ENCODE data around the gene FBN1. TPM values are rescaled to one million over a fixed set of nuclear protein-coding genes. Genes with fewer than 3 reads are reported as not detected.

Gene FBN1
- total RNA-seq, 2 donors from 2014 or later = 57.1 to 84.9 TPM

GRCh38 chr15:48385031-48385830, 260.3 kb downstream of the FBN1 start:
- Histone ChIP-seq H3K4me3 (no peak overlapping the region), H3K4me1 (peaks cover 0 to 22% of the 10 kb centered on the region in 2 donors), H3K27me3 (no peaks in the 10 kb centered on the region), H3K27ac (no peak overlapping the region), H3K36me3 (no peaks in the 10 kb centered on the region), H3K9me3 (no peaks in the 10 kb centered on the region)
- no peak for DNase-seq (ENCODE audit: low spot score)
- TF ChIP-seq CTCF (IDR thresholded peaks at IDR 0.05) = no peak

- H3K4me1 ChIP-seq = peaks cover 0 to 17% of the 10 kb centered on the region in 2 donors
- TF ChIP-seq CTCF (IDR thresholded peaks at IDR 0.05) = no peak
- H3K4me3 ChIP-seq = no peak overlapping the region
- no peaks in the 10 kb centered on the region for H3K9me3 ChIP-seq
- no peaks in the 10 kb centered on the region for H3K36me3 ChIP-seq
- H3K27me3 ChIP-seq = no peaks in the 10 kb centered on the region
- DNase-seq (ENCODE audit: low spot score) = no peak
- H3K27ac ChIP-seq = no peak overlapping the region
These were observed 260.9 kb downstream of the FBN1 start for GRCh38 chr15:48384616-48385015.

- Histone ChIP-seq H3K27me3 (no peaks in the 10 kb centered on the region), H3K4me1 (peaks cover 0 to 1% of the 10 kb centered on the region in 2 donors), H3K4me3 (no peak overlapping the region), H3K27ac (no peak overlapping the region), H3K9me3 (no peaks in the 10 kb centered on the region), H3K36me3 (no peaks in the 10 kb centered on the region)
- DNase-seq (ENCODE audit: low spot score) = no peak
- no peak for TF ChIP-seq CTCF (IDR thresholded peaks at IDR 0.05)
These were observed 262.5 kb downstream of the FBN1 start for GRCh38 chr15:48383031-48383430.

- H3K36me3 ChIP-seq = no peaks in the 10 kb centered on the region
- H3K4me1 ChIP-seq = no peaks in the 10 kb centered on the region
- no peaks in the 10 kb centered on the region for H3K27me3 ChIP-seq
- no peak for TF ChIP-seq CTCF (IDR thresholded peaks at IDR 0.05)
- DNase-seq (ENCODE audit: low spot score) = no peak
- no peak overlapping the region for H3K4me3 ChIP-seq
- H3K27ac ChIP-seq = no peak overlapping the region
- H3K9me3 ChIP-seq = no peaks in the 10 kb centered on the region
These were observed 263.6 kb downstream of the FBN1 start for GRCh38 chr15:48381861-48382260.

- Histone ChIP-seq H3K36me3 (no peaks in the 10 kb centered on the region), H3K4me1 (no peaks in the 10 kb centered on the region)
These were observed 265.3 kb downstream of the FBN1 start for GRCh38 chr15:48380198-48380597.

More at GRCh38 chr15:48380198-48380597, 265.3 kb downstream of the FBN1 start:
- H3K27me3 ChIP-seq = no peaks in the 10 kb centered on the region
- no peaks in the 10 kb centered on the region for H3K9me3 ChIP-seq
- no peak for DNase-seq (ENCODE audit: low spot score)
- no peak overlapping the region for H3K4me3 ChIP-seq
- H3K27ac ChIP-seq = no peak overlapping the region
- no peak for TF ChIP-seq CTCF (IDR thresholded peaks at IDR 0.05)

Data from right atrium auricular region (tissue), 2 donors.